ENCODE measurements around the gene GSK3A.
A peak's percentile ranks its signal among the peaks of the same experiment; 100 is the strongest.
"Not testable (repeated sequence)": the region's sequence is repeated elsewhere in the genome, so short reads cannot be mapped to it uniquely, and the experiment has no call there.

GSK3A gene

DNA sequence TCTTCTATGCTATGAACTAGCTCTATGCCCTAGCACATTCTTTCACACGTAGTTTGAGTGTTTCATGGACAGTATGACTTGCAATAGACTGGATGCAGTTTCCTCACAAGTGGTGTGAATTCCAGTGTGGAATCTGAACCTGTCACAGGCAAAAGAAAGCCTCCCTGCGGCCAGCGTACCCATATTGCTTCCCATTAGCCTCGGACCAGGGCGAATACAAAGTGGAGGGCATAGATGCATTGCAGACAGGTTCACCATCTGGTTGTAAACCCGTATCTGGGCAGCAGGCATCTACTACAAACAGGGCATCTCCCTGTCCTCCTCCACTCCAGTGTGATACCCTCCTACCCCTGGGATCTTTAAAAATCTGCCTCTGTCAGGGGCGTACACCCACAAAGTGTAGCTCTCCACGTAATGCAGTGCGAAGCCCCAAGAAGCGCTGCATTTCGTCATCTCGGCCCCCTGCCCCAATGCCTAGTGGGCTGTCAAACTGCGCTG, 25.3 kb upstream of the GSK3A start:
- DNase-seq, result no peak

DNA sequence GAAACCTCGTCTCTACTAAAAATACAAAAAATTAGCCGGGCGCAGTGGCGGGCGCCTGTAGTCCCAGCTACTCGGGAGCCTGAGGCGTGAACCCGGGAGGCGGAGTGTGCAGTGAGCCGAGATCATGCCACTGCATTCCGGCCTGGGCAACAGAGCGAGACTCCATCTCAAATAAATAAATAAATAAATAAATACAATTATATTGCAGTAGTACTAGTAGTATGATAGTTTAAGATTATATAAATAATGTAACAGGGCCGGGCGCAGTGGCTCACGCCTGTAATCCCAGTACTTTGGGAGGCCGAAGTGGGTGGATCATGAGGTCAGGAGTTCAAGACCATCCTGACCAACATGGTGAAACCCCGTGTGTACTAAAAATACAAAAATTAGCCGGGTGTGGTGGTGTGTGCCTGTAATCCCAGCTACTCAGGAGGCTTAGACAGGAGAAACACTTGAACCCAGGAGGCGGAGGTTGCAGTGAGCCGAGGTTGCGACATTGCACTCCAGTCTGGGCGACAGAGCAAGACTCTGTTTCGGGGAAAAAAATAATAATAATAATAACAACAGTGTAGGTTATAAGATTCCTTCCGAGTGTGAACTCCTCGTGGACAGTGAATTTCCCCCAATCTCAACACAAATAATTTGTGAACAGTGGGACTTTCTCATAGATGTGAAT, 24.7 kb upstream of the GSK3A start:
- not testable (repeated sequence) for DNase-seq

- not testable (repeated sequence) for DNase-seq
Measured at GRCh38 chr19:42266105-42266504, 23.7 kb upstream of the GSK3A start.

DNA sequence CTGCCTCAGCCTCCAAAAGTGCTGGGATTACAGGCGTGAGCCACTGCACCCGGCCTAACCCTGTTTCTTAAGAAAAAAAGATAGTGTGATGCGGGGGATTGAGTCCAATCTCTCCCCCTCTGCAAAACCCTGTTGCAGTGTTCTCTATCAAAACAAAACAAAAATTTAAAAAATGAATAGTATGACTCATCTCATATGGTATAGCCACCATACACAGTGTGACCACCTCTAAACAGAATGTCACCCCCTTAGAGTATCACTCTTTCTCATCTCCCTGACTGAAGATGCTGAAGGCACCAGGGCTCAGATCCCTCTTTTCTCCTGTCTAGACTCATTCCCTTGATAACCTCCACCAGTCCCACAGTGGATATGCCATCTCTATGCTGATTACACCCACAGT, 19.4 kb upstream of the GSK3A start:
- DNase-seq, result no peak

- DNase-seq, result not testable (repeated sequence)
Measured at GRCh38 chr19:42257842-42258241, 15.4 kb upstream of the GSK3A start.

- DNase-seq, result no peak
Measured at GRCh38 chr19:42255766-42256745, 13.7 kb upstream of the GSK3A start.

GRCh38 chr19:42254850-42255765, 12.7 kb upstream of the GSK3A start, which contains the start of gene ERF:
Gene ERF, minus strand, starts transcription at chr19:42255128. Its CDS starts 129 bp downstream, at chr19:42254999.
- peak; percentile 90 for DNase-seq

DNA sequence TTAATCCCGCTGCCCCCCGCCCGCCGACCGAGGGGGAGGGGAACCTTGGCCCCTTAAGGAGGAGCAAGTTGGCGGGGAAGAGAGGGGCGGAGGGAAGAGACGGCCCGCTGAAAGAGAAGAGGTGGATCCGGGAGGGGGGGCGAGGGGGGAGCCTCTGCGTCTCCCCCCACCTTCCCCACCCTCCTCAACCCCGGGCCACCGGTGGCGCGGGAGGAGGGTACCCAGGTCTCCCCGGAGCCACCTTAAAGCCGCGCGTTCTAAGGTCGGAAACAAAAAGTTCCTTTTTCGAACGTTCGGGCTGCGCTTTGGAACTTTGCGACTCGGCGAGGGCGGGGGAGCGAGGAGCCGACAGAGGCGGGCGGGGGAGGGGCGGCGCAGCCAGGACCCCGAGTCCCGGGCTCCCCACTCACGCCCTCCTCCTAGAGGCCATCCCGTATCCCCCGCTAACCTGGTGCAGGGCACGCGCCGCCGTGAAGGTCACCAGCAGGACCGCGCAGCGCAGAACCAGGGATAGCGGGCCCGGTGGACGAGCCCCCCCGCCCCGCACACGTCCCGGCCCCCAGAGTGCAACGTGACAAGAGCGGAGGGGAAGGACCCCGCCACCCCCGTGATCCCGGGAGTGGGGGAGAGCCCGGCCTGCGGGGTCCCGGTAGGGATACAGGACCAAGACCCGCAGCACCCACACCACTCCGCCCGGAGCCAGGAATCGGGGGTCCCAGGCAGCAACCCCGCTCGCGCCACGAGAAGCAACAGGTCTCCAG, 11.9 kb upstream of the GSK3A start:
- DNase-seq, result peak; percentile 71

- peak; percentile 57 for DNase-seq
Measured at GRCh38 chr19:42253245-42254088, 11.1 kb upstream of the GSK3A start.

- DNase-seq, result no peak
Measured at GRCh38 chr19:42252365-42253244, 10.2 kb upstream of the GSK3A start.

DNA sequence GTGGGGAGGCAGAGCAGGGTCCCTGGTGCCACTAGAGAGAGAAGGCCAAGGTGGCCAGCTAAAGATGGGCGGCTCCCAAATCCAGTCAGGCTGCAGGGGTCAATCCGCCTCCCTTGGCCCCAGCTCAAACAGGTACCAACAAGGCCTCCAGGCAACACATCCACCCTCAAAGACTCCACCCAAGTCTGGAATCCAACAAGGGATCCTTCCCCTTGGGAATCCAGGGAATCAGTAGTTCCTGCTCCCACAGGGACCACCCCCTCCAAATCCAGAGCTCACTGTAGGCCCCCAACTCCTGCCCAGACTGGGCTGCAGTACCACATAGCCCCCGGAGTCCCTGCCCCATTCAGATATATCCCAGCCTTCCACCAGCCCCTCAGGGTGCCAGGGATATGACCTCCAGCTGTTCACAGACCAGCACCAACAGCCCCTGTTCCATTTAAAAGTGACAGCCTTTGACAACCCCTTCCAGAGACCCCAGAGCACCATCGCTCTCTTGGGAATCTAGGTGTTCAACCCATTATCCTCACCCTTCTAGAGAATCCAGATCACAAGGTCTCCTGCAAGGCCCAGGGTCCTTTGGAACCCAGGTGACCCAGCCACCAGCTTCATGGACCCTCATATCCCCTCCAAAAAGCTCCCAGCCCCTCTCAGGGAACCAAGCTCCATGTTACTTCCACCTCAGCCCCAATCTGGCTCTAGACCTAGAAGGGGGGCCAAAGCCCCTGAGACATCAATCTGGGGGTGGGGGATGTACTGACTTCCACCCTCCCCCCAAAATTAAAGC, 9.4 kb upstream of the GSK3A start:
- no peak for DNase-seq

GRCh38 chr19:42250666-42251531, 8.5 kb upstream of the GSK3A start:
- DNase-seq, result no peak

- DNase-seq, result no peak
Measured at GRCh38 chr19:42250183-42250665, 7.8 kb upstream of the GSK3A start.

DNA sequence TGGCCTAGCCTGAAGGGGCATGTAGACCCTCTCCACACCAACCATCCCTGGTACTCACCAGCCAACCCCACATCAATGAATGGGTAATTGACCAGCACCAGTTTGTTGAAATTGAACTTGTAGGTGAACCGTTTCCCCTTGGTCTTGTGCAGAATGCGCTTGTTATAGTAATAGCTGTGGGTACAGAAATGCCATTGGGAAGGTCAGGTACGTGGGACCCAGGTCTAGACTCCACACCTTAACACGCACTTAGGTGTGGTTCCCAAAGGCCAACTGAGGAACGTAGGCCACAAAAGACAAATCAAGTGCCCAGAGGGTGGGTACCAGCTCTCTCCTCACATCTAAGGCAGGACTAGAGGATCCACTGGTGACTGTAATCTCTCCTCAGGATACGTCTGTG, 7.4 kb upstream of the GSK3A start:
- no peak for DNase-seq

DNA sequence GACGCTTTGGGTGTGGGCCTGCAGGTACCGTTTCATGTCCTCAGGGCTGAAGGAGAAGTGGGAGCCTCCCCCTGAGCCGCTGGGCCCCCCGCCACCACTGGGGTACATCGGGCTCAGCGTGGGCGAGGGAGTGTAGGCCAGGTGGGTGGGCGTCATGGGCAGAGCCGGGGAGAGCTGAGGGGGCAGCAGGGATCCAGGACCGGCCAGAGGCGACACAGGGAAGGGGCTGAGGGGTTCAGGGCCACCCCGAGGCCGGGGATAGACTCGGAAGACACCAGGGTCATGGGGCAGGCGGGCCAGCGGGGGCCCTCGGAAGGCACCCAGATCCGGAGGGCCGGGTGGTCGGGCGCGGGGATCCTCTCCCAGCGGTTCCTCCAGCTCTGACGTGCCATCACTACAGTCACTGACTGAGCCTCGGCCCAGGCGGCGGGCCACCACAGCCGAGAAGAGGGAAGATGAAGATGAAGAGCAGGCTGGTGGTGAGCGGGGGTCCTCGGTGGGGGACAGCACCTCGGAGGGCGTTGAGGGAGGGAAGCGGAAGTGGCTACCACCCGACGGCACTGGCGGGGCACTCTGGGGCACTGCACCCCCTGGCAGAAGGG, 6.8 kb upstream of the GSK3A start:
- no peak for DNase-seq

- no peak for DNase-seq
Measured at GRCh38 chr19:42248270-42249148, 6.1 kb upstream of the GSK3A start.

Data from activated effector memory CD4-positive, alpha-beta T cell treated with Interleukin-2 at 50 U/mL for 16 hours (primary cell).